SU-DHL-6 (cell line): Measurements from ENCODE around the gene ADIPOR1.

ENCODE experiments used
- H2AFZ ChIP-seq: fragments of 200-600 bp; sonication (generic); 2 replicates; pipeline ENCODE4 v1.6.1; 2014; ENCODE audit warnings: low read depth, mild to moderate bottlenecking, moderate library complexity, mixed read lengths, antibody characterized with exemption, low read length; ENCODE audit not compliant: severe bottlenecking
- H3F3A ChIP-seq: fragments of 200-600 bp; shearing (Covaris generic); 2 replicates; pipeline ENCODE4 v1.6.0; 2016; ENCODE audit warnings: antibody characterized with exemption, mild to moderate bottlenecking; ENCODE audit not compliant: insufficient read depth
- H3K27ac ChIP-seq: fragments of 200-600 bp; sonication (generic); 2 replicates; pipeline ENCODE4 v1.5.1; 2016; ENCODE audit warnings: low read depth, mild to moderate bottlenecking, low read length, moderate library complexity, mixed read lengths
- H3K27me3 ChIP-seq: fragments of 200-600 bp; sonication (generic), shearing (Covaris generic); 2 replicates; pipeline ENCODE4 v1.6.0; 2014; ENCODE audit warnings: mild to moderate bottlenecking, low read length
- H3K36me3 ChIP-seq: fragments of 200-600 bp; sonication (generic); 2 replicates; pipeline ENCODE4 v1.6.1; 2014; ENCODE audit warnings: mild to moderate bottlenecking, low read length, mixed read lengths
- H3K4me2 ChIP-seq: fragments of 300-600, 200-600 bp; shearing (Covaris generic), sonication (generic); 2 replicates; pipeline ENCODE4 v1.6.0; 2014; ENCODE audit warnings: low read length, low read depth, mild to moderate bottlenecking; ENCODE audit not compliant: poor library complexity, severe bottlenecking
- H3K4me3 ChIP-seq: fragments of 200-600 bp; sonication (generic); 2 replicates; pipeline ENCODE4 v1.5.1; 2014; ENCODE audit warnings: antibody characterized with exemption, low read length, mild to moderate bottlenecking, mixed read lengths; ENCODE audit not compliant: insufficient read depth, poor library complexity, severe bottlenecking
- H3K79me2 ChIP-seq: fragments of 200-600 bp; sonication (generic); 2 replicates; pipeline ENCODE4 v1.6.1; 2014; ENCODE audit warnings: mild to moderate bottlenecking, low read length, moderate library complexity; ENCODE audit not compliant: insufficient read depth
- H3K9ac ChIP-seq: fragments of 200-600 bp; sonication (generic); 2 replicates; pipeline ENCODE4 v1.7.0; 2014; ENCODE audit warnings: mild to moderate bottlenecking, low read length
- H3K9me2 ChIP-seq: fragments of 200-600 bp; sonication (generic); replicated peaks from 2 replicates; pipeline ENCODE4 v1.6.1; 2014; ENCODE audit warnings: low read length; ENCODE audit not compliant: insufficient read depth
- H3K9me3 ChIP-seq: fragments of 200-600 bp; sonication (generic); 2 replicates; pipeline ENCODE4 v1.6.1; 2014; ENCODE audit warnings: low read length, mixed read lengths; ENCODE audit not compliant: insufficient read depth
- H4K20me1 ChIP-seq: fragments of 200-600 bp; sonication (generic); 2 replicates; pipeline ENCODE4 v1.6.1; 2014; ENCODE audit warnings: low read depth, mild to moderate bottlenecking, antibody characterized with exemption, low read length, moderate library complexity, mixed read lengths
- CTCF ChIP-seq: fragments of 200-600 bp; sonication (generic); IDR thresholded peaks from one replicate; pipeline ENCODE4 v1.5.1; 2017; ENCODE audit warnings: antibody characterized with exemption, mild to moderate bottlenecking, low read length, moderate library complexity; ENCODE audit not compliant: insufficient read depth, poor library complexity, severe bottlenecking
- EZH2phosphoT487 ChIP-seq: fragments of 200-600 bp; sonication (generic), shearing (Covaris generic); conservative IDR thresholded peaks from 2 replicates; pipeline ENCODE4 v1.6.1; 2018; ENCODE audit warnings: mild to moderate bottlenecking, antibody characterized with exemption, low read length, moderate library complexity, mixed read lengths

The ADIPOR1 gene

DNA sequence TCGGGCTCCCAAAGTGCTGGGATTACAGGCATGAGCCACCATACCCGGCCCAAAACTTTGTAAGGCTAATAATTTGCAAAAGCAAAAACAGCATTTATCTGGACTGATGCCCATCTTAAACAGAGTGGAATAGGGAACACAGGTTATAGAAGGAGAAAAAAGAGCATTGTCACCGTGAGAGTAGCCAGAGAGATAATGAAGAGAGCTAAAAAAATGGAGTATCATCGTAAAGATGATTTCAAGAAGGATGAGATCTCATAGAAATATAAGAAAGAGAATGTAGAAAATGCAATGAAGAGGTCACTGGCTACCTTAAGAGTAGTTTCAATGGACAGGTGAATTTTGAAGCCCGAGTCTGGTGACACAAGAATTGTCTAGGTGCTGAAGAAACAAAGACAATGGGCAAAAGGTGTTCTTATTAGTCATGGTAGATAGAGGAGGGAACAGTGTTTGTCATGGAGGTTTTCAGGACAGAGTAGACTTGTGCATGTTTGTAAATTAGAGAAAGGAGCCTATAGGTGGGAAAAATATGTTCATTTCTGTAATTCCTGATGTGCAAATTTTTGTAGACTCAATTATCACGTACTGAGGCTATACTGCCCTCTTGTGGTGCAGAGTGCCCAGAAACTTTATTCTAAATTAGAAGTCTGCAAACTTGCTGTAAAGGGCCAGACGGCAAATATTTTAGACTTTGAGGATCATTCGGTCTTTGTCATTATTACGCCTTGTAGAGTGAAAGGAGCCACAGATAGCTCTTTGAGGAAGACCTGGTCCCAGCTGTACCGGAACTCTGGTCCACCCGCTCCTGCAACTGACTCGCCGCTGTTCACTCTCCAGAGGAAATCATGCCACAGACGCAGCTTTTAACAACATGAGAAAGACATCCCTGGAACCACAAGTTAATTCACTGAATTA is 41.0 kb upstream of the ADIPOR1 start:
- Histone ChIP-seq H3K4me3 (no peak overlapping the region), H3K27me3 (no peaks in the 10 kb centered on the region), H3K36me3 (no peaks in the 10 kb centered on the region), H3K9me3 (no peaks in the 10 kb centered on the region), H3K9me2 (no peaks in the 10 kb centered on the region), H3K79me2 (no peaks in the 10 kb centered on the region), H2AFZ (peak overlapping the region; percentile 71), H3F3A (no peaks in the 10 kb centered on the region), H4K20me1 (no peaks in the 10 kb centered on the region), H3K27ac (no peak overlapping the region), H3K9ac (no peak overlapping the region), H3K4me2 (peak overlapping the region; percentile 42)
- TF ChIP-seq CTCF (peak; percentile 68), EZH2phosphoT487 (no peak)

DNA sequence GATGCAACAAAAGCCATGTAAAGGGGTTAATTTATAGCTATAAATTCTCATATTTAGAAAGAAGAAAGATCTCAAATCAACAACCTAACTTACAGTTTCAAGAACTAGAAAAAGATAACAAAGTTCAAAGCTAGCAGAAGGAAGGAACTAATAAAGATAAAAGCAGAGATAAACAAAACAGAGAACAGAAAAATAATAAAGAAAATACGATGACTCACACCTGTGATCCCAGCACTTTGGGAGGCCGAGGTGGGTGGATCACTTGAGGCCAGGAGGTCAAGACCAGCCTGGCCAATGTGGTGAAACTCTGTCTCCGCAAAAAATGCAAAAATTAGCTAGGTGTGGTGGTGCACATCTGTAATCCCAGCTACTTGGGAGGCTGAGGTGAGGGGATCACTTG is 36.6 kb upstream of the ADIPOR1 start:
- H2AFZ ChIP-seq, result no peak overlapping the region
- no peak overlapping the region for H3K4me2 ChIP-seq
- no peak overlapping the region for H3K27ac ChIP-seq
- H4K20me1 ChIP-seq, result no peaks in the 10 kb centered on the region
- H3K79me2 ChIP-seq, result no peaks in the 10 kb centered on the region
- H3K9me3 ChIP-seq, result no peaks in the 10 kb centered on the region
- H3K27me3 ChIP-seq, result no peaks in the 10 kb centered on the region
- TF ChIP-seq CTCF, result no peak
- TF ChIP-seq EZH2phosphoT487, result no peak
- H3K4me3 ChIP-seq, result no peak overlapping the region
- H3K9me2 ChIP-seq, result no peaks in the 10 kb centered on the region
- no peaks in the 10 kb centered on the region for H3F3A ChIP-seq
- no peak overlapping the region for H3K9ac ChIP-seq
- no peaks in the 10 kb centered on the region for H3K36me3 ChIP-seq

DNA sequence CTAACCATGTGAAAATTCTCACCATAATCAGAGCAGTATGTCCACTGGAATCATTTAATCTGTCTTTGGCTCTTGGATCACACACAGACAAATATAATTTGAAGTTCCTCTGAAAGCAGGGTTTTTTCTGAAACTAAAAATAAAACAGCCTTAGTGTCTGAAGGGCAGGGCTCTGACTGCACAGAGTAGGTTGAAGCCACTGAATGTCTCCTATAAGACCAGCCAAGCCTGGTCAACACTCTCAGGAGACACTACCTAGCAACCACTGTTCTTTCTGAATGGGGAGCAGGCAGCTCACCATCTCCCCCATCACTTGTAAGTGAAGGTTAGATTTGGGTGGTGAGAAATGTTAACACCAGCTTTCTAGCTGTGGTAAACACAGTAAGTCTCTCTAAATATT is 33.0 kb upstream of the ADIPOR1 start:
- H3F3A ChIP-seq, result no peaks in the 10 kb centered on the region
- H3K9ac ChIP-seq, result no peak overlapping the region
- no peaks in the 10 kb centered on the region for H3K27me3 ChIP-seq
- H3K9me2 ChIP-seq, result no peaks in the 10 kb centered on the region
- H3K9me3 ChIP-seq, result no peaks in the 10 kb centered on the region
- no peaks in the 10 kb centered on the region for H3K36me3 ChIP-seq
- no peak overlapping the region for H3K4me2 ChIP-seq
- H3K27ac ChIP-seq, result no peak overlapping the region
- no peaks in the 10 kb centered on the region for H3K79me2 ChIP-seq
- TF ChIP-seq CTCF (no peak), EZH2phosphoT487 (no peak)
- no peak overlapping the region for H2AFZ ChIP-seq
- H3K4me3 ChIP-seq, result no peak overlapping the region
- H4K20me1 ChIP-seq, result no peaks in the 10 kb centered on the region
